ENCODE data around the gene AHI1.

Gene AHI1

GRCh38 chr6:135440087-135440792 lies 57.3 kb downstream of the AHI1 start:
- DNase-seq: no peak

- DNase-seq: no peak
Observed at GRCh38 chr6:135439549-135439948, 58.0 kb downstream of the AHI1 start.

GRCh38 chr6:135438907-135439535 lies 58.5 kb downstream of the AHI1 start:
- DNase-seq: no peak

- no peak for DNase-seq
Observed at GRCh38 chr6:135434991-135435390, 62.5 kb downstream of the AHI1 start.

- no peak for DNase-seq
Observed at GRCh38 chr6:135434095-135434494, 63.4 kb downstream of the AHI1 start.

GRCh38 chr6:135428078-135428477 lies 69.5 kb downstream of the AHI1 start:
- no peak for DNase-seq

GRCh38 chr6:135426833-135427232 lies 70.7 kb downstream of the AHI1 start:
- DNase-seq: no peak

- DNase-seq: no peak
Observed at GRCh38 chr6:135424385-135424784, 73.2 kb downstream of the AHI1 start.

- DNase-seq: no peak
Observed at GRCh38 chr6:135423649-135424128, 73.9 kb downstream of the AHI1 start.

GRCh38 chr6:135419162-135419561 lies 78.4 kb downstream of the AHI1 start:
- DNase-seq: no peak

GRCh38 chr6:135418040-135418760 lies 79.3 kb downstream of the AHI1 start:
- no peak for DNase-seq

- no peak for DNase-seq
Observed at GRCh38 chr6:135412761-135413160, 84.8 kb downstream of the AHI1 start.

GRCh38 chr6:135411849-135412248 lies 85.7 kb downstream of the AHI1 start:
- DNase-seq: no peak

- no peak for DNase-seq
Observed at GRCh38 chr6:135411339-135411738, 86.2 kb downstream of the AHI1 start.

- DNase-seq: no peak
Observed at GRCh38 chr6:135410856-135411255, 86.7 kb downstream of the AHI1 start.

GRCh38 chr6:135403584-135403983 lies 94.0 kb downstream of the AHI1 start:
- no peak for DNase-seq

- DNase-seq: no peak
Observed at GRCh38 chr6:135402311-135402710, 95.2 kb downstream of the AHI1 start.

- DNase-seq: no peak
Observed at GRCh38 chr6:135397172-135397952, 100.2 kb downstream of the AHI1 start.

GRCh38 chr6:135395136-135395535 lies 102.4 kb downstream of the AHI1 start:
- DNase-seq: no peak

GRCh38 chr6:135393289-135393688 lies 104.3 kb downstream of the AHI1 start:
- no peak for DNase-seq

- DNase-seq: no peak
Observed at GRCh38 chr6:135390458-135390857, 107.1 kb downstream of the AHI1 start.

- no peak for DNase-seq
Observed at GRCh38 chr6:135385299-135385698, 112.2 kb downstream of the AHI1 start.

GRCh38 chr6:135383766-135384165 lies 113.8 kb downstream of the AHI1 start:
- DNase-seq: no peak
